AG09319 (cell line): ENCODE measurements around the gene PRR7.
"Not testable (repeated sequence)": the region's sequence is repeated elsewhere in the genome, so short reads cannot be mapped to it uniquely, and the experiment has no call there.

Source experiments
- DNase-seq: peaks from one replicate; pipeline ENCODE4 v3.0.0-alpha.2; 2010; ENCODE audit warnings: low read depth; ENCODE audit errors: extremely low read depth
- TF ChIP-seq, protein P1 (sequence below): IDR thresholded peaks from 2 replicates; pipeline ENCODE4 v1.5.1; 2011; ENCODE audit warnings: low read depth, mild to moderate bottlenecking, inconsistent platforms, low read length, moderate library complexity

The PRR7 gene

DNA sequence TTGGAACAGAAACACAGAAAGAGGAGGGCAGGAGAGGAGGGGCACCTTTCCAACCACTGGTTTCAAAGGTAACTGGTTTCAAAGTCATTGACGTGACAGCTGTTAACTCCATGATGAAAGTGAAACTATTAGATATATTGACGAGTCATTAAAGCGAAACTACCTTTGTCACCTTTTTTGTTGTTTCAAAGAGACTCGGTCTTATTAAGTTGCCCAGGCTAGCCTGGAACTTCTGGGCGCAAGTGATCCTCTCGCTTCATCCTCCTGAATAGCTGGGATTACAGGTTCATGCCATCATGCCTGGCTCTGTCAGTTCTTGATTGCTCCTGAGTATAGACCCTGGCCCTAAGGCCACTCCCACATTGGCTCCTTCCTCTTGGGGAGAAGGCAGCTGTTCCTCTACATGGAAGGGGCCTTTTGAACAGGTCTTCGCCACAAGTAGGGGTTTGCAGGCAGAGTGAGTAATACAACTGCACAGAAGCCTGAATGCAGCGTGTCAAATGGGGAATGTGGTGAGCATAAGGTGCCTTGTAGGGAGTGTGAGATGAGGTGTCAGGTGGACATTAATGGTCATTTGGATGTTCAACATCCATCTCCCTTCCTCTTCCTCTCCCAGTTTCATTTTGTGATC lies 33.9 kb upstream of the PRR7 start:
- DNase-seq = no peak
- TF ChIP-seq, protein P1, sequence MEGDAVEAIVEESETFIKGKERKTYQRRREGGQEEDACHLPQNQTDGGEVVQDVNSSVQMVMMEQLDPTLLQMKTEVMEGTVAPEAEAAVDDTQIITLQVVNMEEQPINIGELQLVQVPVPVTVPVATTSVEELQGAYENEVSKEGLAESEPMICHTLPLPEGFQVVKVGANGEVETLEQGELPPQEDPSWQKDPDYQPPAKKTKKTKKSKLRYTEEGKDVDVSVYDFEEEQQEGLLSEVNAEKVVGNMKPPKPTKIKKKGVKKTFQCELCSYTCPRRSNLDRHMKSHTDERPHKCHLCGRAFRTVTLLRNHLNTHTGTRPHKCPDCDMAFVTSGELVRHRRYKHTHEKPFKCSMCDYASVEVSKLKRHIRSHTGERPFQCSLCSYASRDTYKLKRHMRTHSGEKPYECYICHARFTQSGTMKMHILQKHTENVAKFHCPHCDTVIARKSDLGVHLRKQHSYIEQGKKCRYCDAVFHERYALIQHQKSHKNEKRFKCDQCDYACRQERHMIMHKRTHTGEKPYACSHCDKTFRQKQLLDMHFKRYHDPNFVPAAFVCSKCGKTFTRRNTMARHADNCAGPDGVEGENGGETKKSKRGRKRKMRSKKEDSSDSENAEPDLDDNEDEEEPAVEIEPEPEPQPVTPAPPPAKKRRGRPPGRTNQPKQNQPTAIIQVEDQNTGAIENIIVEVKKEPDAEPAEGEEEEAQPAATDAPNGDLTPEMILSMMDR = no peak

DNA sequence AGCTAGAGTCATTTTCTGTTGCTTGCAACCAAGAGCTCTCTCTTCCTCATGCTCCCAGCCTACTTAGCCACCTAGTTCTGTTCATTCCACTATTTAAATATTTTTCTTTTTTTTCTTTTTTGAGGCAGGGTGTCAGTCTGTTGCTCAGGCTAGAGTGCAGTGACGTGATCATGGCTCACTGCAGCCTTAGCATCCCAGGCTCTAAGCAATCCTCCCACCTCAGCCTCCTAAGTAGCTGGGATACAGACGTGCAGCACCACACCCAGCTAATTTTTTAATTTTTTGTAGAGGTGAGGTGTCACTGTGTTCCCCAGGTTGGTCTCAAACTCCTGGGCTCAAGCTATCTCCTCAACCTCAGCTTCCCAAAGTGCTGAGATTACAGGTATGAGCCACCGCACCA lies 32.1 kb upstream of the PRR7 start:
- no peak for DNase-seq
- TF ChIP-seq, protein P1 = no peak

DNA sequence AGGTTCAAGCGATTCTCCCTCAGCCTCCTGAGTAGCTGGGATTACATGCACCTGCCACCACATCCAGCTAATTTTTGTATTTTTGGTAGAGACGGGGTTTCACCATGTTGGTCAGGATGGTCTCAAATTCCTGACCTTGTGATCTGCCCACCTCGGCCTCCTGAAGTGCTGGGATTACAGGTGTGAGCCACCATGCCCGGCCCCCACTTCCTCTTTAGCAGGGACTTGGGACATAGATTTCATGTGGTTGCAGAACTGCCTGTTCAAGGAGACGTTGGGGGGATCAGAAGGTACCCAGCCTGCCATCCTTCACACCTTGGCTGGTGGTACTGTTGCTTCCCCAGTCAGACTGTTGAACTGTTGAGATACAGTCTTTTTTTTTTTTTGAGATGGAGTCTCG lies 29.5 kb upstream of the PRR7 start:
- DNase-seq = not testable (repeated sequence)

DNA sequence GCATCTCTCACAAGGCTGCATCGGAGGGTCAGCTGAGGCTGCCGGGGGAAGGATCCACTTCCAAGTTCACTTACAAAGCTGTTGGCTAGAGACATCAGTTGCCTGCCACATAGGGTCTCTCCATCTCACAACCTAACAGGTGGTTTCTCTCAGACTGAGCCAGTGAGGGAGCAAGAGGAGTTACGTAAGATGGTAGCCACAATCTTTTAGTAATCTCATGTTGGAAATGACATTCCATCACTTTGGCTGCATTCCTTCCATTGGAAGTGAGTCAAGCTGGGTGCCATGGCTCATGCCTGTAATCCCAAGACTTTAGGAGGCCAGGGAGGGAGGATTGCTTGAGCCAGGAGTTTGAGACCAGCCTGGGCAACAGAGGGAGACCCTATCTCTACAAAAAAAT lies 27.6 kb upstream of the PRR7 start:
- TF ChIP-seq, protein P1 = no peak
- DNase-seq = no peak

DNA sequence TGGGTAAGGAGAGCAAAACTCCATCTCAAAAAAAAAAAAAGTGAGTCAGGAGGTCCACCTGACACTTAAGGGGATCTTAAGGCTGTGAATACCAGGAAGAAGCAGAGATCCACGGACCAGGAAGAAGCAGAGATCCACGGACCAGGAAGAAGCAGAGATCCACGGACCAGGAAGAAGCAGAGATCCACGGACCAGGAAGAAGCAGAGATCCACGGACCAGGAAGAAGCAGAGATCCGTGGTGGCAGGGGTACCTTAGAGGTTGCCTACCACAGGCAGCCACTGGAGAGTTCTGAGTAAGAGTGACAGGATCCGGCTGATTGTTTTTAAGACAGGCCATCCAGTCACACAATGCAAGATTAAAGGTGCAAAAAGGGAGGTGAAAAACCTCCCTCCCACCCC lies 26.1 kb upstream of the PRR7 start:
- not testable (repeated sequence) for DNase-seq

DNA sequence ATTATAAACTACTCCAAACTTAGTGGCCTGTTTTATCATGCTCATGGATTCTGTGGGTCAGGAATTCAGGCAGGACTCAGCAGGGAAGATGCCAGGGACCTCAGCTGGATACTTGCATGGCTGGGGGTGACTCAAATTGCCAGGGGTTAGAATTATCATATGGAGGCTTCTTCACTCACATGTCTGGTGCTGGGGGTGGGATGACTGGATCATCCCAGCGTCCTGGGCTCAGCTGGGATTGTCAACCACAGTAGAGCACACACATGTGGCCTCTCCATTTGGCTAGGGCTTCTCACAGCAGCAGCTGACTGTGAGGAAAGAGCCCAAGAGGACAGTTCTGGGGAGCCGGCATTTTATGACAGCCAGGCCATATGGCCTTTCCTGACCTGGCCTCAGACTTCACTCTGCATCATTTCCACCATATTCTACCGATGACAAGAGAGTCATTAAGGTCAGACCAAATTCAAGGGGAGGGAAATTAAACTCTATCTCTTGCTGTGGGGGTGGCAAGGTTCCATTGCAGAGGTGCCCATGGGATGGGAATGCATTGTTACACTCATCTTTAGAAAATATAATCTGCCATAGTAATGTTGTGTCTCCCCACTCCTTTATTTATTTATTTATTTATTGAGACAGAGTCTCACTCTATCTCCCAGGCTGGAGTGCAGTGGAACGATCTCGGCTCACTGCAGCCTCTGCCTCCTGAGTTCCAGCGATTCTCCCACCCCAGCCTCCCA lies 25.4 kb upstream of the PRR7 start:
- DNase-seq = no peak
- TF ChIP-seq, protein P1 = no peak

DNA sequence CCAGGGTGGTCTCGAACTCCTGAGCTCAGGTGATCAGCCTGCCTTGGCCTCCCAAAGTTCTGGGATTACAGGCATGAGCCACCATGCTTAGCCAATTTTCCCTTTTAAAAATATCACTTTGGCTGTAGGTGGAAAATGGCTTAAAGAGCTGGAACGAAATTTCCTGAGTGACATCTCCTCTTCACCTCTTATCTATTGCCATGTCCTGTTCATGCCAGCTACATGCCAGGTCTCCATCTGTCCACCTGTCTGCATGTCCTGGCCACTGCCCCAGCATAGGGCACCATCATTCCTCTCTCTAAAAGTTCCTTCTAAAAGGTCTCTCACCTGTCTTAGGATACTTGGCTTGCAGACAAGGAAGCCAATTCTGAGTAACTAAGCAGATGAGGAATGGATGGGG lies 22.9 kb upstream of the PRR7 start:
- DNase-seq = no peak
- TF ChIP-seq, protein P1 = no peak

DNA sequence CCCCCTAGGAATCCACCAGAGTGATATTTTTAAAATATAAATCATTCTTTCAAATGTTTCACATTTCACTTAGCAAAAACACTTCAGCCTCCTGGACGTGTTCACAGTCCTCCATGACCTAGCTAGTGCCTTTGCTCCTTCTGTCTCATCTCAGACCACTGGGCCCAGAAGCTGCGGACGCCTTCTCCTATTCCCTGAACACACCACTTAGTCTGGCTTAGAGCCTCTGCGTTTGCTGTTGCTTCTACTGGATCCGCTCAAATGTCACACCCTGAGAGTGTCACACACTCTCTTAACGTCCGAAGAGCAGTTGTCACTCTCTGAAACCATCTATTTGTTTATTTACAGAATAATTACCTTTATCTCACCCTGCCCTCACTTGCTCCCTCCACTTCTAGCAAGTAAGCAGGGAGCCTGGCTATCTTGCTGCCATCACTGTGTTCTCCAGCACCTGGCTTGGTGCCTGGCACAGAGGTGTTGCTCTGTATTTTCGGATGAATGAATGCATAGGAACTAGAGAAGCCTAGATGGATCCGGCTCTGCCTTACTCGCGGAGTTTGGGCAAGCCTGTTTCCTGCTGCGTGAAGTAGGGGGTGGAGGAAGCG lies 21.3 kb upstream of the PRR7 start:
- TF ChIP-seq, protein P1 = no peak
- no peak for DNase-seq
